Anterior cingulate cortex (tissue), 58 donors: ENCODE measurements around the gene CNPPD1.
"Not testable (repeated sequence)": the region's sequence is repeated elsewhere in the genome, so short reads cannot be mapped to it uniquely, and the experiment has no call there.

Experiments
- DNase-seq, 58 donors: peaks; one replicate each; lab custom pipeline; 2025; lab: John Stamatoyannopoulos, UW

CNPPD1 gene

GRCh38 chr2:219209236-219210195 is 32.8 kb upstream of the CNPPD1 start:
- DNase-seq, result no peak

GRCh38 chr2:219207884-219208740 is 31.4 kb upstream of the CNPPD1 start:
- DNase-seq, result peak in 1 of 58 donors; percentile 29

GRCh38 chr2:219207134-219207883 is 30.6 kb upstream of the CNPPD1 start:
- DNase-seq, result peak in 3 of 58 donors; percentile 51 to 72 (median 51)

- DNase-seq, result peak; percentile 71 to 96 (median 92)
Measured at GRCh38 chr2:219206328-219207133, 29.8 kb upstream of the CNPPD1 start, which contains the start of gene ZFAND2B. TSS of gene ZFAND2B (plus strand) at chr2:219206782. CDS start at chr2:219206988, 206 bp downstream.

- DNase-seq, result no peak
Measured at GRCh38 chr2:219205981-219206327, 29.2 kb upstream of the CNPPD1 start.

GRCh38 chr2:219205165-219205538 is 28.4 kb upstream of the CNPPD1 start:
- DNase-seq, result no peak

- no peak for DNase-seq
Measured at GRCh38 chr2:219204425-219205164, 27.9 kb upstream of the CNPPD1 start.

- DNase-seq, result not testable (repeated sequence)
Measured at GRCh38 chr2:219201331-219201730, 24.6 kb upstream of the CNPPD1 start.

- peak in 5 of 58 donors; percentile 10 to 29 (median 28) for DNase-seq
Measured at GRCh38 chr2:219200502-219201326, 24.0 kb upstream of the CNPPD1 start.

GRCh38 chr2:219199470-219200211 is 22.9 kb upstream of the CNPPD1 start:
- no peak for DNase-seq

GRCh38 chr2:219198974-219199373 is 22.2 kb upstream of the CNPPD1 start:
- no peak for DNase-seq

GRCh38 chr2:219197388-219197787 is 20.7 kb upstream of the CNPPD1 start:
- no peak for DNase-seq

GRCh38 chr2:219186754-219187456 is 10.2 kb upstream of the CNPPD1 start:
- DNase-seq, result no peak

- DNase-seq, result no peak
Measured at GRCh38 chr2:219184121-219184520, 7.4 kb upstream of the CNPPD1 start.

- DNase-seq, result no peak
Measured at GRCh38 chr2:219183151-219183772, 6.5 kb upstream of the CNPPD1 start.
